PFSK-1 (cell line): ENCODE measurements around the gene TMSB15A.
"Not testable (repeated sequence)": the region's sequence is repeated elsewhere in the genome, so short reads cannot be mapped to it uniquely, and the experiment has no call there.

ENCODE experiments used
- FOXP2 ChIP-seq: optimal IDR thresholded peaks from 2 replicates; pipeline ENCODE3; 2011; ENCODE audit warnings: borderline replicate concordance, control low read depth, inconsistent platforms; ENCODE audit not compliant: insufficient read depth; ENCODE audit errors: extremely low read length, extremely low read depth
- POLR2AphosphoS5 ChIP-seq: IDR thresholded peaks from 2 replicates; pipeline ENCODE4 v1.6.1; 2012; ENCODE audit warnings: low read depth, mild to moderate bottlenecking, control low read depth, low read length, moderate library complexity
- REST ChIP-seq, 2 experiments: IDR thresholded peaks; 2 replicates each; pipeline versions ENCODE4 v1.6.1 to v1.8.0; 2011 to 2012; ENCODE audit warnings: low read depth in 2 of 2, low read length in 2 of 2, control low read depth in 1 of 2, inconsistent platforms in 1 of 2, mild to moderate bottlenecking in 1 of 2, moderate library complexity in 1 of 2; ENCODE audit not compliant: insufficient read depth in 1 of 2
- SIN3A ChIP-seq: IDR thresholded peaks from 2 replicates; pipeline ENCODE4 v1.6.1; 2012; ENCODE audit warnings: mild to moderate bottlenecking, low read length, moderate library complexity, borderline replicate concordance; ENCODE audit not compliant: insufficient read depth
- TAF1 ChIP-seq: IDR thresholded peaks from 2 replicates; pipeline ENCODE4 v1.6.1; 2012; ENCODE audit warnings: low read length, control low read depth, borderline replicate concordance; ENCODE audit not compliant: insufficient read depth

TMSB15A gene

DNA sequence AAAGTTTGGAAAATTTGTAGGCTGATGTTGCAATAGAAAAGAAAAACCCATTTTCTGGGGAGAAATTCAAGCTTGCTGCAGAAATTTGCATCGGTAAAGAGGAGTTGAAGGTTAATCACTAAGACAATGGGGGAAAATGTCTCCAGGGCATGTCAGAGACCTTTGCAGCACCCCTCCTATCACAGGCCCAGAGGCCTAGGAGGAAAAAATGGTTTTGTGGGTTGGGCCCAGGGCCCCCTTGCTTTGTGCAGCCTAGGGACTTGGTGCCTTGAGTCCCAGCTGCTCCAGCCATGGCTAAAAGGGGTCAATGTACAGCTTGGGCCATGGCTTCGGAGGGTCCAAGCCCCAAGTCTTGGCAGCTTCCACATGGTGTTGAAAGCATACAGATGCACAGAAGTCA is 17.8 kb downstream of the TMSB15A start:
- TF ChIP-seq POLR2AphosphoS5 (no peak), SIN3A (no peak), TAF1 (no peak), FOXP2 (no peak), REST (IDR thresholded peaks at IDR 0.05; ENCODE audit: insufficient read depth in 1 of 2, low read depth in 2 of 2, low read length in 2 of 2) (no peak)

DNA sequence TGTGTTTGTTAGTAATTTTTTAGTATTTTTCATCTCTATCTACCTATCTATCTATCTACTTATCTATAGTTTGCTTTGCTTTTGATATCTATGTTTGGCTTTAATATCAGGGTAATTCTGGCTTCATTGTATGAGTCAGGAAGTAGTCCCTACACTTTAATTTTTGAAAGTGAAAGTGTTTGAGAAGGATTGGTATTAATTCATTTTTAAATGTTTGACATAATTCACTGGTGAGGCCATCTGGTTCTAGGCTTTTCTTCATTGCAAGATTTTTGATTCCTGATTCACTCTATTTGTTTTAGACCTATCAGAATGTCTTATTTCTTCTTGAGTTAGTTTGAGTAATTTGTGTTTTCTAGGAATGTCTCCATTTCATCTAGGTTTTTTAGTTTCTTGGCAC is 24.8 kb downstream of the TMSB15A start:
- no peak for TF ChIP-seq TAF1
- TF ChIP-seq POLR2AphosphoS5, result no peak
- no peak for TF ChIP-seq FOXP2
- no peak for TF ChIP-seq REST (IDR thresholded peaks at IDR 0.05; ENCODE audit: insufficient read depth in 1 of 2, low read depth in 2 of 2, low read length in 2 of 2)
- TF ChIP-seq SIN3A, result no peak

DNA sequence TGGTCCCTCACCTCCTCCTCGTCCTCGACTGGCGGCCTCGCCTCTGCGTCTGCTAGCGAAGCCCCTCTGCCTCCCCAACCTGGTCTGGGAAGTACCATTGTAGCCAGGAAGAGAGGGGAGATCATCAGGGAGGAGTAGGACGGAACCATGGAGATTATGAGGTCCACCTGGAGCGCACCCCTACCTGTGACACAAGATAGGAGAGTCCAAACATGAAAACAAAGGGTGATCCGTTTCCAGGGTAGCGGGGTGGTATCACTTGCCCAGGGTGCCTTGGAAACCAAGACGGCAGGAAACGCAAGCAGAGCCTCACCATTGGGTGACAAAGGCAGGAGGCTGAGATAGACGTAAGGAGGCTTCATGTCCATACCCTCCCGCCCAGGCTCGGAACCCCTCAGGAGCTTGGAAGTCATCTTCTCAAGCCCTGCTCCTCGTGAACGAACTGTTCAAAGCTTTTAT is 44.7 kb downstream of the TMSB15A start, which contains the start of gene TCP11X2:
TSS of gene TCP11X2 (minus strand) at position 51 of the 459 bp plus-strand sequence.
- TF ChIP-seq REST (IDR thresholded peaks at IDR 0.05; ENCODE audit: insufficient read depth in 1 of 2, low read depth in 2 of 2, low read length in 2 of 2); SIN3A; POLR2AphosphoS5: not testable (repeated sequence)
